ENCODE results near the gene PNPT1. TPM values are rescaled to one million over a fixed set of nuclear protein-coding genes. Genes with fewer than 3 reads are reported as not detected.
"Not testable (repeated sequence)": the region's sequence is repeated elsewhere in the genome, so short reads cannot be mapped to it uniquely, and the experiment has no call there.

The PNPT1 gene
- total and polyA plus RNA-seq, 11 donors, result 10.4 to 28.7 (median 20.9) TPM

- no peaks in the 10 kb centered on the region for H3K27me3 ChIP-seq
- intact Hi-C loops (cut with DNase I), result no loop called here
- ATAC-seq, result no peak
- no peak for DNase-seq
- H3K27ac ChIP-seq, result no peak overlapping the region
- TF ChIP-seq POLR2A (IDR thresholded peaks at IDR 0.05) (no peak), CTCF (IDR thresholded peaks at IDR 0.05) (no peak)
- H3K4me3 ChIP-seq, result no peak overlapping the region
- no peaks in the 10 kb centered on the region for H3K9me3 ChIP-seq
- H3K4me1 ChIP-seq, result peaks cover 0 to 37% (median 14%) of the 10 kb centered on the region in 12 donors
- peaks cover 0 to 64% (median 45%) of the 10 kb centered on the region in 9 donors for H3K36me3 ChIP-seq
Measured at GRCh38 chr2:55601849-55602248, 91.8 kb downstream of the PNPT1 start.

- WGBS, 4 donors, result 93 to 96% (median 95%) methylated on average over 11 of the region's 11 CpGs
- Histone ChIP-seq H3K27ac (no peak overlapping the region), H3K36me3 (peaks cover 0 to 72% (median 58%) of the 10 kb centered on the region in 9 donors), H3K9me3 (no peaks in the 10 kb centered on the region), H3K4me1 (peaks cover 0 to 21% (median 5%) of the 10 kb centered on the region in 12 donors), H3K27me3 (no peaks in the 10 kb centered on the region), H3K4me3 (no peak overlapping the region)
- no peak for ATAC-seq
- intact Hi-C loops (cut with DNase I), result no loop called here
- no peak for DNase-seq
- TF ChIP-seq POLR2A (IDR thresholded peaks at IDR 0.05) (no peak), CTCF (IDR thresholded peaks at IDR 0.05) (no peak)
Measured at GRCh38 chr2:55598056-55598795, 95.4 kb downstream of the PNPT1 start.

- H3K9me3 ChIP-seq; ATAC-seq; H3K4me3 ChIP-seq; DNase-seq; H3K27ac ChIP-seq; H3K27me3 ChIP-seq; intact Hi-C loops (cut with DNase I): not testable (repeated sequence)
- 96 to 99% (median 97%) methylated on average over 6 of the region's 6 CpGs for WGBS, 4 donors
- peaks cover 0 to 58% (median 44%) of the 10 kb centered on the region in 9 donors for H3K36me3 ChIP-seq
- peaks cover 0 to 19% (median 0%) of the 10 kb centered on the region in 12 donors for H3K4me1 ChIP-seq
Measured at GRCh38 chr2:55596795-55597194, 96.8 kb downstream of the PNPT1 start.

- no peak for TF ChIP-seq POLR2A (IDR thresholded peaks at IDR 0.05)
- TF ChIP-seq CTCF (IDR thresholded peaks at IDR 0.05), result no peak
- Histone ChIP-seq H3K27ac (no peak overlapping the region), H3K4me3 (no peak overlapping the region), H3K36me3 (peaks cover 0 to 58% (median 42%) of the 10 kb centered on the region in 9 donors), H3K9me3 (no peaks in the 10 kb centered on the region), H3K4me1 (peaks cover 0 to 18% (median 0%) of the 10 kb centered on the region in 12 donors), H3K27me3 (no peaks in the 10 kb centered on the region)
- DNase-seq (no peak), ATAC-seq (no peak)
- intact Hi-C loops (cut with DNase I), result no loop called here
Measured at GRCh38 chr2:55595536-55595935, 98.1 kb downstream of the PNPT1 start.

- Histone ChIP-seq H3K36me3 (peaks cover 0 to 56% (median 33%) of the 10 kb centered on the region in 9 donors), H3K9me3 (no peaks in the 10 kb centered on the region), H3K27ac (no peak overlapping the region), H3K27me3 (no peaks in the 10 kb centered on the region), H3K4me1 (peaks cover 0 to 18% (median 0%) of the 10 kb centered on the region in 12 donors), H3K4me3 (no peak overlapping the region)
- WGBS, 4 donors, result 44 to 62% (median 50%) methylated on average over 1 of the region's 1 CpG
- no peak for DNase-seq
- no peak for ATAC-seq
- TF ChIP-seq POLR2A (IDR thresholded peaks at IDR 0.05) (no peak), CTCF (IDR thresholded peaks at IDR 0.05) (no peak)
- intact Hi-C loops (cut with DNase I), result no loop called here
Measured at GRCh38 chr2:55592130-55592529, 101.5 kb downstream of the PNPT1 start.
